GM19397 (cell line): ENCODE data around the gene ARAP3.
"Not testable (repeated sequence)": the region's sequence is repeated elsewhere in the genome, so short reads cannot be mapped to it uniquely, and the experiment has no call there.

ENCODE experiments used
- ATAC-seq: cut with Tn5 transposase; IDR thresholded peaks from one replicate; pipeline ENCODE4 v1.9.1; 2021; ENCODE audit warnings: mild to moderate bottlenecking, moderate library complexity; ENCODE audit not compliant: unreplicated experiment

The ARAP3 gene

GRCh38 chr5:141618030-141618803 is 63.8 kb downstream of the ARAP3 start:
- ATAC-seq, result peak; percentile 35

GRCh38 chr5:141617682-141618029 is 64.4 kb downstream of the ARAP3 start:
- ATAC-seq, result no peak

- ATAC-seq, result no peak
These were observed 64.9 kb downstream of the ARAP3 start for GRCh38 chr5:141617128-141617527.

GRCh38 chr5:141615991-141616720 is 65.9 kb downstream of the ARAP3 start:
- no peak for ATAC-seq

- no peak for ATAC-seq
These were observed 68.7 kb downstream of the ARAP3 start for GRCh38 chr5:141613344-141613743.

- ATAC-seq, result no peak
These were observed 70.7 kb downstream of the ARAP3 start for GRCh38 chr5:141611289-141611688.

- ATAC-seq, result not testable (repeated sequence)
These were observed 72.1 kb downstream of the ARAP3 start for GRCh38 chr5:141609921-141610320.

GRCh38 chr5:141609044-141609443 is 73.0 kb downstream of the ARAP3 start:
- no peak for ATAC-seq

- ATAC-seq, result no peak
These were observed 73.5 kb downstream of the ARAP3 start for GRCh38 chr5:141608557-141608956.

- ATAC-seq, result no peak
These were observed 74.0 kb downstream of the ARAP3 start for GRCh38 chr5:141608046-141608445.

GRCh38 chr5:141605523-141606277 is 76.3 kb downstream of the ARAP3 start:
- peak; percentile 95 for ATAC-seq

- no peak for ATAC-seq
These were observed 77.9 kb downstream of the ARAP3 start for GRCh38 chr5:141603923-141604717.
